Measurements from ENCODE around the gene SEC24C.

- TF ChIP-seq CTCF (IDR thresholded peaks at IDR 0.05; ENCODE audit: insufficient read depth, low read length, poor library complexity, severe bottlenecking) (no peak), EZH2phosphoT487 (conservative IDR thresholded peaks at IDR 0.05; ENCODE audit: low read length) (no peak)
Observed at GRCh38 chr10:73732426-73732825, 11.7 kb upstream of the SEC24C start.

Data from SU-DHL-6 (cell line).